GM12878 (cell line): ENCODE results near the gene CCDC97. TPM values are rescaled to one million over a fixed set of nuclear protein-coding genes. Genes with fewer than 3 reads are reported as not detected.
A peak's percentile ranks its signal among the peaks of the same experiment; 100 is the strongest.

ENCODE experiments used
- CBX5 ChIP-seq: sonication (generic); IDR thresholded peaks from 2 replicates; pipeline ENCODE4 v1.6.1; 2016; ENCODE audit warnings: low read depth, moderate library complexity, mild to moderate bottlenecking, inconsistent platforms
- CHD1 ChIP-seq: IDR thresholded peaks from 2 replicates; pipeline ENCODE4 v1.6.1; 2012; ENCODE audit warnings: low read depth, low read length, improper control_type of control experiment
- CREB1 ChIP-seq: IDR thresholded peaks from 2 replicates; pipeline ENCODE4 v1.6.1; 2012; ENCODE audit warnings: low read depth, mild to moderate bottlenecking, inconsistent platforms
- E4F1 ChIP-seq: fragments of 450-650 bp; IDR thresholded peaks from 2 replicates; pipeline ENCODE4 v1.6.1; 2018; ENCODE audit warnings: borderline replicate concordance, mild to moderate bottlenecking; ENCODE audit not compliant: partially characterized antibody
- EGR1 ChIP-seq, 2 experiments: IDR thresholded peaks; 1 replicate in 1 of 2; 2 replicates in 1 of 2; pipeline ENCODE4 v1.6.1; 2011 to 2012; ENCODE audit warnings: low read depth in 2 of 2, low read length in 2 of 2, borderline replicate concordance in 1 of 2, mild to moderate bottlenecking in 1 of 2, moderate library complexity in 1 of 2
- HCFC1 ChIP-seq: fragments of 150-350 bp; IDR thresholded peaks from 2 replicates; pipeline ENCODE4 v1.6.1; 2014; ENCODE audit warnings: low read length
- IRF4 ChIP-seq: IDR thresholded peaks from 2 replicates; pipeline ENCODE4 v1.6.1; 2011; ENCODE audit warnings: low read depth, low read length
- IRF5 ChIP-seq: fragments of 450-650 bp; IDR thresholded peaks from 2 replicates; pipeline ENCODE4 v1.6.1; 2017; ENCODE audit warnings: borderline replicate concordance
- PBX3 ChIP-seq: IDR thresholded peaks from 2 replicates; pipeline ENCODE4 v1.6.1; 2011; ENCODE audit warnings: mild to moderate bottlenecking, low read depth, low read length, moderate library complexity; ENCODE audit not compliant: insufficient replicate concordance
- PKNOX1 ChIP-seq: fragments of 450-650 bp; IDR thresholded peaks from 2 replicates; pipeline ENCODE4 v1.6.1; 2016; ENCODE audit warnings: mild to moderate bottlenecking
- STAT1 ChIP-seq: fragments of 450-650 bp; conservative IDR thresholded peaks from 2 replicates; pipeline ENCODE4 v1.6.1; 2014; ENCODE audit warnings: antibody characterized with exemption, mild to moderate bottlenecking
- TAF1 ChIP-seq: IDR thresholded peaks from 2 replicates; pipeline ENCODE4 v1.6.1; 2011; ENCODE audit warnings: mild to moderate bottlenecking, low read depth, low read length, borderline replicate concordance
- USF2 ChIP-seq: IDR thresholded peaks from 2 replicates; pipeline ENCODE4 v1.6.1; 2011; ENCODE audit warnings: low read depth, low read length, improper control_type of control experiment, borderline replicate concordance
- YY1 ChIP-seq: IDR thresholded peaks from 2 replicates; pipeline ENCODE4 v1.6.1; 2011; ENCODE audit warnings: low read depth, mild to moderate bottlenecking, low read length
- polyA plus RNA-seq, 11 experiments: library from polyadenylated mRNA; depleted of rRNA in 4 of 11; unstranded in 6 of 11; stranded (reverse) in 5 of 11; fragments of >200 nt; fragmentation: Nextera tagmentation in 4 of 11; fragmentation: Illumina TruSeq in 1 of 11; extraction: Ambion mirVana in 4 of 11; extraction: Trizol in 1 of 11; gene quantifications; 1 replicate in 1 of 11; 2 replicates in 10 of 11; pipeline versions ENCODE4 v1.2.1 to v1.2.3, GENCODE V29; 2011 to 2016; ENCODE audit warnings: inconsistent platforms in 2 of 11, missing spikeins in 2 of 11, low read depth in 1 of 11
- total RNA-seq, 4 experiments: library from RNA; depleted of rRNA in 3 of 4; stranded (reverse); fragments of >200 nt in 3 of 4; fragmentation: Illumina TruSeq in 1 of 4; extraction: Trizol in 1 of 4; gene quantifications; 2 replicates each; pipeline versions ENCODE4 v1.2.1 to v1.2.3, GENCODE V29; 2013 to 2021
- TF ChIP-seq, protein P1 (sequence below): fragments of 450-650 bp; IDR thresholded peaks from 2 replicates; pipeline ENCODE4 v1.6.1; 2017; ENCODE audit warnings: mild to moderate bottlenecking, moderate library complexity
- TF ChIP-seq, protein P2 (sequence below): IDR thresholded peaks from 2 replicates; pipeline ENCODE4 v1.6.1; 2011; ENCODE audit warnings: low read depth, mild to moderate bottlenecking, low read length, moderate library complexity, borderline replicate concordance; ENCODE audit errors: extremely low read depth

CCDC97 gene
- total and polyA plus RNA-seq, 10 of the 15 experiments (the other 5 are each of a cell fraction or from before 2014, with no cell fraction given), result 1.8 to 34.1 (median 18.8) TPM

DNA sequence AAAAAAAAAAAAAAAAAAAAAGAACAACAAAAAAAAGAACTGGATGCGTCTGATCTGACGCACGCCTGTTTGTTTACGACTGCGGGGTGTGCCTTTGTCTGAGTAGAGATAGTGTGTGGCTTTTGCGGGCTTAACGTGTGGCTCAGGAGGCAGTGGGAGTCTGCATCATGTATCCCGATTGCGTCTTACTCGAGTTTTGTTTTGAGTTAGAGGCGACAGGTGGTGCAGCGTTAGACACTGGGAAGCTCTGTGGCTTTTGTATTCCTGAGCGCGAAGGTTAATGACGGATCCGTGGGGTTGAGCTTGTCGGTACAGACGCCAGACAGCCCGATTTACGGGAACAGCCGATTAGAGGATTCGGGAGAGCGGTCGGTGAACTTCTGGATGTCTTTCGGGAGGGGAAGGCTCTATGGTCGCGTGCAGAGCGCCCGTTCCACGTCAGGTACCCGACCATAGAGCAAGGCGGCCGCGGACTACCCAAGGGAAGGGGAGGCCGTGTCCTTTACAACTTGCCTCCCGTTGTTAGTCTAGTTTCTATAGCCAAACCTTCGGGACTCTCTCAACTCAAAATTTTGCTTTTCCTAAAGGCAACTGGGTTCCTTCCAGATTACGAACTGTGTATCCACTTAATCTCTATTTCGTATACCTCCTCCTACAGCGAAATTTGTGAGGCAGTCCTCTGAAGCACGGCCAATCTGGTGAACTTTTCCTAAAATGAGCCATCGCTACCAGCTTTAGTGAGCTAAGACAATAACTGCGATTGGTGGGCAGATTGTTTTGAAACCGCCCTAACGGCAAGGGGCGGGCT lies 46.7 kb upstream of the CCDC97 start (continued):
- peak; percentile 84 for TF ChIP-seq IRF5
- peak; percentile 91 for TF ChIP-seq IRF4
- TF ChIP-seq CHD1, result peak; percentile 93
- TF ChIP-seq YY1, result peak; percentile 5
- TF ChIP-seq PBX3, result peak; percentile 13
- peak; percentile 48; the same call in 1 of the 2 replicates for TF ChIP-seq TAF1
- TF ChIP-seq, protein P1, sequence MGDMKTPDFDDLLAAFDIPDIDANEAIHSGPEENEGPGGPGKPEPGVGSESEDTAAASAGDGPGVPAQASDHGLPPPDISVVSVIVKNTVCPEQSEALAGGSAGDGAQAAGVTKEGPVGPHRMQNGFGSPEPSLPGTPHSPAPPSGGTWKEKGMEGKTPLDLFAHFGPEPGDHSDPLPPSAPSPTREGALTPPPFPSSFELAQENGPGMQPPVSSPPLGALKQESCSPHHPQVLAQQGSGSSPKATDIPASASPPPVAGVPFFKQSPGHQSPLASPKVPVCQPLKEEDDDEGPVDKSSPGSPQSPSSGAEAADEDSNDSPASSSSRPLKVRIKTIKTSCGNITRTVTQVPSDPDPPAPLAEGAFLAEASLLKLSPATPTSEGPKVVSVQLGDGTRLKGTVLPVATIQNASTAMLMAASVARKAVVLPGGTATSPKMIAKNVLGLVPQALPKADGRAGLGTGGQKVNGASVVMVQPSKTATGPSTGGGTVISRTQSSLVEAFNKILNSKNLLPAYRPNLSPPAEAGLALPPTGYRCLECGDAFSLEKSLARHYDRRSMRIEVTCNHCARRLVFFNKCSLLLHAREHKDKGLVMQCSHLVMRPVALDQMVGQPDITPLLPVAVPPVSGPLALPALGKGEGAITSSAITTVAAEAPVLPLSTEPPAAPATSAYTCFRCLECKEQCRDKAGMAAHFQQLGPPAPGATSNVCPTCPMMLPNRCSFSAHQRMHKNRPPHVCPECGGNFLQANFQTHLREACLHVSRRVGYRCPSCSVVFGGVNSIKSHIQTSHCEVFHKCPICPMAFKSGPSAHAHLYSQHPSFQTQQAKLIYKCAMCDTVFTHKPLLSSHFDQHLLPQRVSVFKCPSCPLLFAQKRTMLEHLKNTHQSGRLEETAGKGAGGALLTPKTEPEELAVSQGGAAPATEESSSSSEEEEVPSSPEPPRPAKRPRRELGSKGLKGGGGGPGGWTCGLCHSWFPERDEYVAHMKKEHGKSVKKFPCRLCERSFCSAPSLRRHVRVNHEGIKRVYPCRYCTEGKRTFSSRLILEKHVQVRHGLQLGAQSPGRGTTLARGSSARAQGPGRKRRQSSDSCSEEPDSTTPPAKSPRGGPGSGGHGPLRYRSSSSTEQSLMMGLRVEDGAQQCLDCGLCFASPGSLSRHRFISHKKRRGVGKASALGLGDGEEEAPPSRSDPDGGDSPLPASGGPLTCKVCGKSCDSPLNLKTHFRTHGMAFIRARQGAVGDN, result peak; percentile 77
- no peak for TF ChIP-seq USF2
- TF ChIP-seq E4F1, result peak; percentile 4
- no peak for TF ChIP-seq HCFC1
- TF ChIP-seq STAT1, result 0 out of 2 replicates have a peak, but pooled peaks have one; percentile 48
- peak; percentile 26 to 60; a peak in 2 of 3 replicates for TF ChIP-seq EGR1 (IDR thresholded peaks at IDR 0.05; ENCODE audit: borderline replicate concordance in 1 of 2, low read depth in 2 of 2, low read length in 2 of 2)
- peak; percentile 75; the same call in 1 of the 2 replicates for TF ChIP-seq CREB1
- no peak for TF ChIP-seq PKNOX1
- no peak for TF ChIP-seq CBX5
- TF ChIP-seq, protein P2, sequence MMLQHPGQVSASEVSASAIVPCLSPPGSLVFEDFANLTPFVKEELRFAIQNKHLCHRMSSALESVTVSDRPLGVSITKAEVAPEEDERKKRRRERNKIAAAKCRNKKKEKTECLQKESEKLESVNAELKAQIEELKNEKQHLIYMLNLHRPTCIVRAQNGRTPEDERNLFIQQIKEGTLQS, result no peak
